GM12865 (cell line): ENCODE results near the gene PFDN1.

Experiments
- DNase-seq: peaks from one replicate; pipeline ENCODE4 v3.0.0; 2010; ENCODE audit warnings: low read depth
- H3K4me3 ChIP-seq: 2 replicates; pipeline ENCODE4 v1.5.1; 2011; ENCODE audit warnings: mild to moderate bottlenecking, low read depth, low read length, control low read depth
- CTCF ChIP-seq: IDR thresholded peaks from 2 replicates; pipeline ENCODE4 v1.5.1; 2011; ENCODE audit warnings: low read length, control low read depth, low read depth, inconsistent platforms; ENCODE audit not compliant: insufficient read depth; ENCODE audit errors: missing control alignments

PFDN1 gene

GRCh38 chr5:140328036-140328764, 25.3 kb upstream of the PFDN1 start:
- DNase-seq, result peak; percentile 49
- H3K4me3 ChIP-seq, result no peak overlapping the region
- no peak for TF ChIP-seq CTCF

DNA sequence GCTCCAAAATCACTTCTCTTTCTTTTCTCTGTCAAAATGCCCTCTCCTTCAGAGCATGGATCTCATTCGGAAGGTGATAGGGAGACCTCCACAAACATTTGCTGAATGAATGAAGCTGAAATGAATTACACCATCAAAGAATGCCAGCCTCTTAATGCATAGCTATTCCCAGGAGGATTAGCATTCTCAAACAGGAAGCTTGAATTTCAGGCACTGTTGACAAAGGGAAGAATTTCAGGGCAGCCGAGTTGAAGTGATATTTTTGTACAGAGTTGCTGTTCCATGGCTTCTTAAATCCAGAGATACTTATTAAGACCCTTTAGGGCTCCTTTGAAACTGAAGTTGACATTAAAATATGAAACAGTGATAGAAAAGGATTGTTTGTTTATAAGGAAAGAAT, 24.7 kb upstream of the PFDN1 start:
- TF ChIP-seq CTCF, result no peak
- H3K4me3 ChIP-seq, result no peak overlapping the region
- DNase-seq, result no peak

- no peak overlapping the region for H3K4me3 ChIP-seq
- DNase-seq, result no peak
- no peak for TF ChIP-seq CTCF
These were observed 22.6 kb upstream of the PFDN1 start for GRCh38 chr5:140325486-140325885.

GRCh38 chr5:140324617-140325241, 21.8 kb upstream of the PFDN1 start:
- TF ChIP-seq CTCF, result no peak
- DNase-seq, result no peak
- no peak overlapping the region for H3K4me3 ChIP-seq

GRCh38 chr5:140324041-140324600, 21.2 kb upstream of the PFDN1 start:
- H3K4me3 ChIP-seq, result no peak overlapping the region
- TF ChIP-seq CTCF, result no peak
- DNase-seq, result no peak

- no peak overlapping the region for H3K4me3 ChIP-seq
- TF ChIP-seq CTCF, result no peak
- DNase-seq, result peak; percentile 46
These were observed 20.1 kb upstream of the PFDN1 start for GRCh38 chr5:140322751-140323731.
